Astrocyte of the spinal cord (primary cell): ENCODE measurements around the gene COQ8B.
"Not testable (repeated sequence)": the region's sequence is repeated elsewhere in the genome, so short reads cannot be mapped to it uniquely, and the experiment has no call there.

Experiments used
- DNase-seq: peaks from one replicate; pipeline ENCODE4 v3.0.0; 2011; ENCODE audit warnings: low read depth, low spot score
- H3K4me3 ChIP-seq: 2 replicates; pipeline ENCODE4 v1.5.1; 2011; ENCODE audit warnings: low read depth, mild to moderate bottlenecking, low read length, moderate library complexity
- CTCF ChIP-seq: IDR thresholded peaks from 2 replicates; pipeline ENCODE4 v1.5.1; 2012; ENCODE audit warnings: low read depth, mild to moderate bottlenecking, low read length, inconsistent platforms
- in situ Hi-C: cut with HindIII; loops from 2 replicates; pipeline ENCODE4 v1.10.0; 2017; ENCODE audit warnings: low sequenced_read_pairs

The COQ8B gene

GRCh38 chr19:40716482-40717324 lies at the start of gene COQ8B, which contains the start of gene ITPKC:
TSS of gene COQ8B (minus strand) at chr19:40716886. CDS start at chr19:40714632, 2,254 bp downstream.
TSS of gene ITPKC (plus strand) at chr19:40717112. CDS start at chr19:40717136, 24 bp downstream.
- peak; percentile 99 for DNase-seq
- peak within 1 kb of the TSS; percentile 83 for H3K4me3 ChIP-seq
- in situ Hi-C loops: no loop called here
- TF ChIP-seq CTCF: no peak

GRCh38 chr19:40766385-40766784 lies 49.7 kb upstream of the COQ8B start:
- H3K4me3 ChIP-seq, DNase-seq, in situ Hi-C loops: not testable (repeated sequence)

- H3K4me3 ChIP-seq: no peak overlapping the region
- no peak for DNase-seq
- in situ Hi-C loops: no loop called here
- no peak for TF ChIP-seq CTCF
These were observed 47.3 kb upstream of the COQ8B start for GRCh38 chr19:40763963-40764362.

- no peak overlapping the region for H3K4me3 ChIP-seq
- in situ Hi-C loops: no loop called here
- TF ChIP-seq CTCF: no peak
- no peak for DNase-seq
These were observed 46.8 kb upstream of the COQ8B start for GRCh38 chr19:40763526-40763925.

- in situ Hi-C loops: no loop called here
- peak; percentile 56 for DNase-seq
- H3K4me3 ChIP-seq: no peak overlapping the region
- TF ChIP-seq CTCF: peak; percentile 30
These were observed 46.2 kb upstream of the COQ8B start for GRCh38 chr19:40762754-40763470.

- no peak for TF ChIP-seq CTCF
- no peak for DNase-seq
- in situ Hi-C loops: no loop called here
- no peak overlapping the region for H3K4me3 ChIP-seq
These were observed 42.7 kb upstream of the COQ8B start for GRCh38 chr19:40759352-40759751.

GRCh38 chr19:40758491-40758890 lies 41.8 kb upstream of the COQ8B start:
- H3K4me3 ChIP-seq: no peak overlapping the region
- TF ChIP-seq CTCF: no peak
- no peak for DNase-seq
- in situ Hi-C loops: no loop called here
